HG03060 (cell line): ENCODE measurements around the gene SLFN5.
"Not testable (repeated sequence)": the region's sequence is repeated elsewhere in the genome, so short reads cannot be mapped to it uniquely, and the experiment has no call there.

Experiments
- ATAC-seq: cut with Tn5 transposase; IDR thresholded peaks from one replicate; pipeline ENCODE4 v1.9.1; 2021; ENCODE audit warnings: low read depth, moderate number of reproducible peaks; ENCODE audit not compliant: unreplicated experiment

The SLFN5 gene

GRCh38 chr17:35287286-35287811, 44.5 kb downstream of the SLFN5 start:
- ATAC-seq, result no peak

GRCh38 chr17:35289222-35289621, 46.4 kb downstream of the SLFN5 start:
- ATAC-seq, result no peak

- ATAC-seq, result no peak
Observed at GRCh38 chr17:35291802-35292201, 48.9 kb downstream of the SLFN5 start.

GRCh38 chr17:35293151-35293847, 50.4 kb downstream of the SLFN5 start:
- ATAC-seq, result no peak

- ATAC-seq, result no peak
Observed at GRCh38 chr17:35294756-35295155, 51.9 kb downstream of the SLFN5 start.

- no peak for ATAC-seq
Observed at GRCh38 chr17:35295686-35296085, 52.8 kb downstream of the SLFN5 start.

- no peak for ATAC-seq
Observed at GRCh38 chr17:35297666-35298065, 54.8 kb downstream of the SLFN5 start.

- ATAC-seq, result no peak
Observed at GRCh38 chr17:35298639-35299038, 55.8 kb downstream of the SLFN5 start.

- no peak for ATAC-seq
Observed at GRCh38 chr17:35299135-35299534, 56.3 kb downstream of the SLFN5 start.

- not testable (repeated sequence) for ATAC-seq
Observed at GRCh38 chr17:35309345-35309744, 66.5 kb downstream of the SLFN5 start.

GRCh38 chr17:35312346-35312745, 69.5 kb downstream of the SLFN5 start:
- no peak for ATAC-seq

GRCh38 chr17:35312790-35313711, 70.2 kb downstream of the SLFN5 start:
- no peak for ATAC-seq

- ATAC-seq, result no peak
Observed at GRCh38 chr17:35313875-35314409, 71.1 kb downstream of the SLFN5 start.

GRCh38 chr17:35314415-35315216, 71.7 kb downstream of the SLFN5 start:
- ATAC-seq, result no peak

- no peak for ATAC-seq
Observed at GRCh38 chr17:35315283-35315682, 72.4 kb downstream of the SLFN5 start.

- ATAC-seq, result no peak
Observed at GRCh38 chr17:35315971-35316370, 73.1 kb downstream of the SLFN5 start.

- ATAC-seq, result no peak
Observed at GRCh38 chr17:35322749-35323148, 79.9 kb downstream of the SLFN5 start.
